ENCODE measurements around the gene PRKG1. TPM values are rescaled to one million over a fixed set of nuclear protein-coding genes. Genes with fewer than 3 reads are reported as not detected.

Gene PRKG1
- total RNA-seq, 1 experiment from 2014 or later, result 0.09 TPM

GRCh38 chr10:51301644-51302043, 227.4 kb downstream of the PRKG1 start:
- no peaks in the 10 kb centered on the region for H3K27me3 ChIP-seq (replicated peaks; ENCODE audit: control insufficient read depth, insufficient read depth, low read length)
- H3K36me3 ChIP-seq (ENCODE audit: control insufficient read depth, insufficient read depth, low read length), result no peaks in the 10 kb centered on the region
- intact Hi-C loops (cut with micrococcal nuclease; ENCODE audit: unreplicated experiment), result no loop called here
- no peaks in the 10 kb centered on the region for H3K36me3 Mint-ChIP-seq (ENCODE audit: insufficient read depth, unreplicated experiment)
- no peaks in the 10 kb centered on the region for H3K9me3 Mint-ChIP-seq (ENCODE audit: unreplicated experiment)
- H3K4me3 Mint-ChIP-seq (ENCODE audit: unreplicated experiment), result no peak overlapping the region
- DNase-seq, result no peak
- 0 out of 2 replicates have a peak, but pooled peaks cover under 1% of the 10 kb centered on the region for H3K9me3 ChIP-seq
- ChIA-PET CTCF (no interaction called here), POLR2A (no interaction called here)
- H3K4me3 ChIP-seq (ENCODE audit: low read depth, low read length), result no peak overlapping the region
- no peaks in the 10 kb centered on the region for H3K4me1 Mint-ChIP-seq (ENCODE audit: low read depth, unreplicated experiment)
- H3K27me3 Mint-ChIP-seq (ENCODE audit: insufficient read depth, unreplicated experiment), result peaks cover 10% of the 10 kb centered on the region
- H3K27ac Mint-ChIP-seq (ENCODE audit: unreplicated experiment), result no peak overlapping the region
- BruUV-seq (replicated peaks), result no TSS peak
- no peak for TF ChIP-seq CTCF (IDR thresholded peaks at IDR 0.05; ENCODE audit: insufficient read depth in 1 of 2, low read depth in 1 of 2, low read length in 1 of 2, severe bottlenecking in 1 of 2, unreplicated experiment in 1 of 2)
- no peaks in the 10 kb centered on the region for H3K4me1 ChIP-seq

- Histone ChIP-seq H3K4me3 (ENCODE audit: low read depth, low read length) (no peak overlapping the region), H3K36me3 (ENCODE audit: control insufficient read depth, insufficient read depth, low read length) (no peaks in the 10 kb centered on the region), H3K27me3 (replicated peaks; ENCODE audit: control insufficient read depth, insufficient read depth, low read length) (no peaks in the 10 kb centered on the region), H3K4me1 (no peaks in the 10 kb centered on the region), H3K9me3 (no peaks in the 10 kb centered on the region)
- Mint-ChIP-seq H3K27me3 (ENCODE audit: insufficient read depth, unreplicated experiment) (peaks cover 6% of the 10 kb centered on the region), H3K36me3 (ENCODE audit: insufficient read depth, unreplicated experiment) (no peaks in the 10 kb centered on the region), H3K4me1 (ENCODE audit: low read depth, unreplicated experiment) (no peaks in the 10 kb centered on the region), H3K9me3 (ENCODE audit: unreplicated experiment) (no peaks in the 10 kb centered on the region), H3K4me3 (ENCODE audit: unreplicated experiment) (no peak overlapping the region), H3K27ac (ENCODE audit: unreplicated experiment) (no peak overlapping the region)
- BruUV-seq (replicated peaks), result no TSS peak
- intact Hi-C loops (cut with micrococcal nuclease; ENCODE audit: unreplicated experiment), result no loop called here
- TF ChIP-seq CTCF (IDR thresholded peaks at IDR 0.05; ENCODE audit: insufficient read depth in 1 of 2, low read depth in 1 of 2, low read length in 1 of 2, severe bottlenecking in 1 of 2, unreplicated experiment in 1 of 2), result no peak
- POLR2A ChIA-PET, result no interaction called here
- no peak for DNase-seq
- CTCF ChIA-PET, result no interaction called here
These were observed 228.0 kb downstream of the PRKG1 start for GRCh38 chr10:51302316-51302715.

GRCh38 chr10:51308116-51308515, 233.8 kb downstream of the PRKG1 start:
- POLR2A ChIA-PET, result no interaction called here
- intact Hi-C loops (cut with micrococcal nuclease; ENCODE audit: unreplicated experiment), result no loop called here
- no peak for TF ChIP-seq CTCF (IDR thresholded peaks at IDR 0.05; ENCODE audit: insufficient read depth in 1 of 2, low read depth in 1 of 2, low read length in 1 of 2, severe bottlenecking in 1 of 2, unreplicated experiment in 1 of 2)
- CTCF ChIA-PET, result no interaction called here
- H3K27ac Mint-ChIP-seq (ENCODE audit: unreplicated experiment), result no peak overlapping the region
- no TSS peak for BruUV-seq (replicated peaks)
- H3K27me3 ChIP-seq (replicated peaks; ENCODE audit: control insufficient read depth, insufficient read depth, low read length), result no peaks in the 10 kb centered on the region
- no peaks in the 10 kb centered on the region for H3K36me3 Mint-ChIP-seq (ENCODE audit: insufficient read depth, unreplicated experiment)
- H3K4me1 ChIP-seq, result peaks cover 6% of the 10 kb centered on the region; the same call in 1 of the 2 replicates
- no peaks in the 10 kb centered on the region for H3K9me3 Mint-ChIP-seq (ENCODE audit: unreplicated experiment)
- H3K4me3 Mint-ChIP-seq (ENCODE audit: unreplicated experiment), result no peak overlapping the region
- DNase-seq, result no peak
- H3K9me3 ChIP-seq, result no peaks in the 10 kb centered on the region
- H3K4me1 Mint-ChIP-seq (ENCODE audit: low read depth, unreplicated experiment), result no peaks in the 10 kb centered on the region
- H3K36me3 ChIP-seq (ENCODE audit: control insufficient read depth, insufficient read depth, low read length), result no peaks in the 10 kb centered on the region
- peaks cover 4% of the 10 kb centered on the region for H3K27me3 Mint-ChIP-seq (ENCODE audit: insufficient read depth, unreplicated experiment)
- no peak overlapping the region for H3K4me3 ChIP-seq (ENCODE audit: low read depth, low read length)

Measured in Caco-2 (cell line).